ENCODE measurements around the gene SPON1. TPM values are rescaled to one million over a fixed set of nuclear protein-coding genes. Genes with fewer than 3 reads are reported as not detected.

SPON1 gene
- total and polyA plus RNA-seq, 2 experiments from 2014 or later, result 2.9 to 6.4 TPM

- H3F3A ChIP-seq (replicated peaks; ENCODE audit: low read depth), result no peaks in the 10 kb centered on the region
- Mint-ChIP-seq H3K36me3 (ENCODE audit: low read depth) (no peaks in the 10 kb centered on the region), H3K9me3 (peaks cover 7% of the 10 kb centered on the region; the same call in 2 of the 3 replicates), H3K27ac (no peak overlapping the region), H3K4me1 (peaks cover 3% of the 10 kb centered on the region; the same call in 1 of the 3 replicates), H3K27me3 (ENCODE audit: insufficient read depth, low read depth, poor library complexity) (peaks cover 3% of the 10 kb centered on the region), H3K4me3 (no peak overlapping the region)
- no peaks in the 10 kb centered on the region for H3K27me3 ChIP-seq (ENCODE audit: insufficient read depth)
- no peaks in the 10 kb centered on the region for H4K20me1 ChIP-seq (replicated peaks; ENCODE audit: insufficient read depth)
- H3K4me3 ChIP-seq, result no peak overlapping the region
- ATAC-seq (no peak), DNase-seq (ENCODE audit: low spot score) (no peak)
- no peak for TF ChIP-seq EZH2 (IDR thresholded peaks at IDR 0.05; ENCODE audit: low read depth, unreplicated experiment)
- TF ChIP-seq CTCF (conservative IDR thresholded peaks at IDR 0.05; ENCODE audit: low read depth in 2 of 2), result no peak
- TF ChIP-seq, protein P1, sequence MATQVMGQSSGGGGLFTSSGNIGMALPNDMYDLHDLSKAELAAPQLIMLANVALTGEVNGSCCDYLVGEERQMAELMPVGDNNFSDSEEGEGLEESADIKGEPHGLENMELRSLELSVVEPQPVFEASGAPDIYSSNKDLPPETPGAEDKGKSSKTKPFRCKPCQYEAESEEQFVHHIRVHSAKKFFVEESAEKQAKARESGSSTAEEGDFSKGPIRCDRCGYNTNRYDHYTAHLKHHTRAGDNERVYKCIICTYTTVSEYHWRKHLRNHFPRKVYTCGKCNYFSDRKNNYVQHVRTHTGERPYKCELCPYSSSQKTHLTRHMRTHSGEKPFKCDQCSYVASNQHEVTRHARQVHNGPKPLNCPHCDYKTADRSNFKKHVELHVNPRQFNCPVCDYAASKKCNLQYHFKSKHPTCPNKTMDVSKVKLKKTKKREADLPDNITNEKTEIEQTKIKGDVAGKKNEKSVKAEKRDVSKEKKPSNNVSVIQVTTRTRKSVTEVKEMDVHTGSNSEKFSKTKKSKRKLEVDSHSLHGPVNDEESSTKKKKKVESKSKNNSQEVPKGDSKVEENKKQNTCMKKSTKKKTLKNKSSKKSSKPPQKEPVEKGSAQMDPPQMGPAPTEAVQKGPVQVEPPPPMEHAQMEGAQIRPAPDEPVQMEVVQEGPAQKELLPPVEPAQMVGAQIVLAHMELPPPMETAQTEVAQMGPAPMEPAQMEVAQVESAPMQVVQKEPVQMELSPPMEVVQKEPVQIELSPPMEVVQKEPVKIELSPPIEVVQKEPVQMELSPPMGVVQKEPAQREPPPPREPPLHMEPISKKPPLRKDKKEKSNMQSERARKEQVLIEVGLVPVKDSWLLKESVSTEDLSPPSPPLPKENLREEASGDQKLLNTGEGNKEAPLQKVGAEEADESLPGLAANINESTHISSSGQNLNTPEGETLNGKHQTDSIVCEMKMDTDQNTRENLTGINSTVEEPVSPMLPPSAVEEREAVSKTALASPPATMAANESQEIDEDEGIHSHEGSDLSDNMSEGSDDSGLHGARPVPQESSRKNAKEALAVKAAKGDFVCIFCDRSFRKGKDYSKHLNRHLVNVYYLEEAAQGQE (IDR thresholded peaks at IDR 0.05; ENCODE audit: unreplicated experiment), result no peak
- no peak for TF ChIP-seq POLR2AphosphoS5 (IDR thresholded peaks at IDR 0.05; ENCODE audit: low read depth)
- TF ChIP-seq STAT1 (IDR thresholded peaks at IDR 0.05; ENCODE audit: unreplicated experiment), result no peak
- TF ChIP-seq NANOG (IDR thresholded peaks at IDR 0.05; ENCODE audit: borderline replicate concordance), result no peak
- no peak for TF ChIP-seq CREB1 (CRISPR knock-in tag; IDR thresholded peaks at IDR 0.05; ENCODE audit: low read depth)
- TF ChIP-seq, protein P2, sequence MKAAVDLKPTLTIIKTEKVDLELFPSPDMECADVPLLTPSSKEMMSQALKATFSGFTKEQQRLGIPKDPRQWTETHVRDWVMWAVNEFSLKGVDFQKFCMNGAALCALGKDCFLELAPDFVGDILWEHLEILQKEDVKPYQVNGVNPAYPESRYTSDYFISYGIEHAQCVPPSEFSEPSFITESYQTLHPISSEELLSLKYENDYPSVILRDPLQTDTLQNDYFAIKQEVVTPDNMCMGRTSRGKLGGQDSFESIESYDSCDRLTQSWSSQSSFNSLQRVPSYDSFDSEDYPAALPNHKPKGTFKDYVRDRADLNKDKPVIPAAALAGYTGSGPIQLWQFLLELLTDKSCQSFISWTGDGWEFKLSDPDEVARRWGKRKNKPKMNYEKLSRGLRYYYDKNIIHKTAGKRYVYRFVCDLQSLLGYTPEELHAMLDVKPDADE (IDR thresholded peaks at IDR 0.05), result no peak
- no peak for TF ChIP-seq EZH2phosphoT487 (IDR thresholded peaks at IDR 0.05; ENCODE audit: unreplicated experiment)
- no peak for TF ChIP-seq ZNF114 (CRISPR knock-in tag; IDR thresholded peaks at IDR 0.05)
- no peak for TF ChIP-seq JUNB (IDR thresholded peaks at IDR 0.05; ENCODE audit: unreplicated experiment)
- TF ChIP-seq ZNF462 (CRISPR knock-in tag; IDR thresholded peaks at IDR 0.05), result no peak
- no peak for TF ChIP-seq ZNF331 (CRISPR knock-in tag; IDR thresholded peaks at IDR 0.05; ENCODE audit: low read depth)
- H3K36me3 ChIP-seq (ENCODE audit: insufficient read depth), result no peaks in the 10 kb centered on the region
- H3K9me2 ChIP-seq (ENCODE audit: insufficient read depth), result no peaks in the 10 kb centered on the region
- H3K79me2 ChIP-seq (replicated peaks; ENCODE audit: insufficient read depth), result no peaks in the 10 kb centered on the region
- H3K4me2 ChIP-seq, result no peak overlapping the region
- H3K27ac ChIP-seq (ENCODE audit: low read depth), result no peak overlapping the region
- H2AFZ ChIP-seq, result 0 out of 2 replicates have a peak overlapping the region, but pooled peaks have one; percentile 32
- no peaks in the 10 kb centered on the region for H3K4me1 ChIP-seq (ENCODE audit: insufficient read depth)
These were observed 17.6 kb upstream of the SPON1 start for GRCh38 chr11:13944911-13945425.
